ENCODE data around the gene NFATC1. TPM values are rescaled to one million over a fixed set of nuclear protein-coding genes. Genes with fewer than 3 reads are reported as not detected.

The NFATC1 gene
- polyA plus RNA-seq, 4 donors, result 5.5 to 14.8 (median 7.1) TPM

DNA sequence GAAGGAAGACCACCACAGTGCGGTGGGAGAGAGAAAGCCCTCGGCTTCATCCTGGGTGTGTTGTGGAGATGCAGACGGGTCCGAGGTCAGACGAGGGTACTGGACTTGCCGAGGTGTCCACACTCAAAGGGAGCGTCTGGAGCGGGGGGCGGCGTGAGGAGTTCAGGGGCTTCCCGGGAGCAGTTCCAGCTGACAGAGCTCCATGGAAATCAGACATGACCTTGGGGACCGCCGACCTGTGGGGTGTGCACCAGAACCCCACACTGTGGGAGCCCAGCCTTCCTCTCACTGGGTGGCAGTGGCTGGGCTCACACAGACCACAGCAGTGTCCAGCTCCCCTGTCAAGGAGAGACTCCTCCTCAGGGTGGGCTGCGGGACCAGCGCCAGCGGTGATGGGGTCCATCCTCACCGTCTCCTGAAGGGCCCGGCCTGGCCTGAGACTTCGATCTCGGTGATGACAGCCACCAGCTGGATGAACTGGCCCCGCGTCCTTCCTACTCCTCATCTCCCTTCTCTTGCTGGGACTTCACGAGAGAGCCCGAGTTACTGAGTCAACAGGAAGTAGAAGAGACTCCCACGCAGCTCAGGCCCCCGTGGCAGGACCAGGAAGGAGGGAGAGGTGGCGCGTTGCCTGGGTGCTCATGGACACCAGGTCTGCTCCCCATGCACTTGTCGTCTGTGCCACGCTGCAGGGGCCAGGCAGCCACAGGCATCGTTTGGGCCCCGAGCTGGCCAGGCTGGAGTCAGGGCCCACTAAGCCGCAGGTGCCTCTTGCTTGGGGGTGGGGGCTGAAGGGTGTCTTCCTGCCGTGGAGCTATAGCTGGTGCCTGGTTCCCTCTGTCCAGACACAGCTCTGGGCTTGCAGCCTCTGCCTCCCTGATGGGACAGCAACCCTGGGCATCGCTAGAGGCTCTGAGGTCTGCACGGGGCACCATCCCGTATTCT, 182.0 kb downstream of the NFATC1 start:
- peak in 2 of 4 donors; percentile 45 to 53 for DNase-seq (ENCODE audit: low read depth in 4 of 4, low spot score in 3 of 4)

- no peak for DNase-seq (ENCODE audit: low read depth in 4 of 4, low spot score in 3 of 4)
These were observed 182.9 kb downstream of the NFATC1 start for GRCh38 chr18:79578396-79579260.

Data from left renal pelvis (tissue), 4 donors.